MM.1S (cell line): ENCODE results near the gene OGDHL.
"Not testable (repeated sequence)": the region's sequence is repeated elsewhere in the genome, so short reads cannot be mapped to it uniquely, and the experiment has no call there.

Experiments used
- DNase-seq: peaks from one replicate; pipeline ENCODE4 v3.0.0-alpha.2; 2015
- H2AFZ ChIP-seq: fragments of 300-600 bp; sonication (generic); 2 replicates; pipeline ENCODE4 v1.6.0; 2016; ENCODE audit warnings: antibody characterized with exemption, low read length
- H3F3A ChIP-seq: fragments of 300-600 bp; sonication (generic); 2 replicates; pipeline ENCODE4 v1.6.1; 2016; ENCODE audit warnings: mild to moderate bottlenecking, antibody characterized with exemption, low read length, moderate library complexity, mixed read lengths; ENCODE audit not compliant: insufficient read depth
- H3K27ac ChIP-seq: fragments of 300-600 bp; sonication (generic); 2 replicates; pipeline ENCODE4 v1.5.1; 2016; ENCODE audit warnings: mild to moderate bottlenecking, low read length
- H3K27me3 ChIP-seq: fragments of 300-600 bp; sonication (generic); replicated peaks from 2 replicates; pipeline ENCODE4 v1.6.0; 2016; ENCODE audit warnings: low read length; ENCODE audit not compliant: insufficient read depth
- H3K36me3 ChIP-seq: fragments of 300-600 bp; sonication (generic); replicated peaks from 2 replicates; pipeline ENCODE4 v1.6.1; 2016; ENCODE audit warnings: mild to moderate bottlenecking, low read length, mixed read lengths; ENCODE audit not compliant: insufficient read depth
- H3K4me1 ChIP-seq: fragments of 300-600 bp; sonication (generic); 2 replicates; pipeline ENCODE4 v1.6.1; 2016; ENCODE audit warnings: low read length, mixed read lengths
- H3K4me2 ChIP-seq: fragments of 300-600 bp; sonication (generic); 2 replicates; pipeline ENCODE4 v1.6.0; 2016; ENCODE audit warnings: low read depth, low read length
- H3K4me3 ChIP-seq: fragments of 300-600 bp; sonication (generic); 2 replicates; pipeline ENCODE4 v1.5.1; 2016; ENCODE audit warnings: low read length, mixed read lengths
- H3K79me2 ChIP-seq: fragments of 300-600 bp; sonication (generic); 2 replicates; pipeline ENCODE4 v1.6.1; 2016; ENCODE audit warnings: mixed run types, low read length, mixed read lengths
- H3K9ac ChIP-seq: fragments of 300-600 bp; sonication (generic); 2 replicates; pipeline ENCODE4 v1.6.1; 2016; ENCODE audit warnings: low read length, mixed read lengths
- H3K9me2 ChIP-seq: fragments of 300-600 bp; sonication (generic); replicated peaks from 2 replicates; pipeline ENCODE4 v1.6.1; 2016; ENCODE audit warnings: mild to moderate bottlenecking, low read length, mixed read lengths; ENCODE audit not compliant: insufficient read depth
- H3K9me3 ChIP-seq: fragments of 300-600 bp; sonication (generic); replicated peaks from 2 replicates; pipeline ENCODE4 v1.6.1; 2016; ENCODE audit warnings: mild to moderate bottlenecking, low read length, mixed read lengths; ENCODE audit not compliant: insufficient read depth
- H4K20me1 ChIP-seq: fragments of 300-600 bp; sonication (generic); 2 replicates; pipeline ENCODE4 v1.6.1; 2016; ENCODE audit warnings: mild to moderate bottlenecking, low read length, moderate library complexity, mixed read lengths; ENCODE audit not compliant: insufficient read depth
- EZH2 ChIP-seq: fragments of 300-600 bp; sonication (generic); optimal IDR thresholded peaks from 2 replicates; pipeline ENCODE3; 2017; ENCODE audit warnings: low read depth, mild to moderate bottlenecking, antibody characterized with exemption, low read length, mixed read lengths
- EZH2phosphoT487 ChIP-seq: fragments of 300-600 bp; sonication (generic); IDR thresholded peaks from 2 replicates; pipeline ENCODE4 v1.6.1; 2018; ENCODE audit warnings: antibody characterized with exemption, low read length
- TF ChIP-seq, protein P1 (sequence below): fragments of 300-600 bp; sonication (generic); IDR thresholded peaks from 2 replicates; pipeline ENCODE4 v1.5.1; 2016; ENCODE audit warnings: antibody characterized with exemption, low read length, mixed read lengths

The OGDHL gene

DNA sequence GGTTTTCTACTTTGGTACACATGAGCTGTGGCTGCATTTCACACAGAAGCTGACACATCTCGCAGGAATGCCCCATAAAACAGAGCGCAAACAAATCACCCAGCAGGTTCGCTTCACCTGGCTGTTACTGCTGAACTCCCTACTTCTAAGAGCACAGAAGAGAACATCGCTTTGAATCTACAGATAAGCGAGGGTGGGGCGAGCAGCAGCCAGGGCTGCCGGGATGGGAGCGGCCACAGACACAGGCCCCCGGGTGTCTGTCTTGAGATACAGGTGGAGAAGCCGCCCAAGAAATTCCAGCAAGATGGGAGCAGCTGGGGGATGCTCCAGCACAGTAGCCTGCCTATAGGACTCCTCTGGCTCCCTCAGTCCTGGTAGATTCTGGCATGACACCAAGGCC is 27.4 kb downstream of the OGDHL start:
- Histone ChIP-seq H3K27ac (no peak overlapping the region), H3K79me2 (no peaks in the 10 kb centered on the region), H3F3A (no peaks in the 10 kb centered on the region), H3K9me3 (no peaks in the 10 kb centered on the region), H3K36me3 (no peaks in the 10 kb centered on the region), H3K9ac (no peak overlapping the region), H3K4me3 (no peak overlapping the region), H3K27me3 (0 out of 2 replicates have a peak, but pooled peaks cover 4% of the 10 kb centered on the region), H3K9me2 (no peaks in the 10 kb centered on the region), H3K4me2 (no peak overlapping the region), H2AFZ (no peak overlapping the region), H3K4me1 (no peaks in the 10 kb centered on the region), H4K20me1 (no peaks in the 10 kb centered on the region)
- DNase-seq = no peak
- TF ChIP-seq, protein P1, sequence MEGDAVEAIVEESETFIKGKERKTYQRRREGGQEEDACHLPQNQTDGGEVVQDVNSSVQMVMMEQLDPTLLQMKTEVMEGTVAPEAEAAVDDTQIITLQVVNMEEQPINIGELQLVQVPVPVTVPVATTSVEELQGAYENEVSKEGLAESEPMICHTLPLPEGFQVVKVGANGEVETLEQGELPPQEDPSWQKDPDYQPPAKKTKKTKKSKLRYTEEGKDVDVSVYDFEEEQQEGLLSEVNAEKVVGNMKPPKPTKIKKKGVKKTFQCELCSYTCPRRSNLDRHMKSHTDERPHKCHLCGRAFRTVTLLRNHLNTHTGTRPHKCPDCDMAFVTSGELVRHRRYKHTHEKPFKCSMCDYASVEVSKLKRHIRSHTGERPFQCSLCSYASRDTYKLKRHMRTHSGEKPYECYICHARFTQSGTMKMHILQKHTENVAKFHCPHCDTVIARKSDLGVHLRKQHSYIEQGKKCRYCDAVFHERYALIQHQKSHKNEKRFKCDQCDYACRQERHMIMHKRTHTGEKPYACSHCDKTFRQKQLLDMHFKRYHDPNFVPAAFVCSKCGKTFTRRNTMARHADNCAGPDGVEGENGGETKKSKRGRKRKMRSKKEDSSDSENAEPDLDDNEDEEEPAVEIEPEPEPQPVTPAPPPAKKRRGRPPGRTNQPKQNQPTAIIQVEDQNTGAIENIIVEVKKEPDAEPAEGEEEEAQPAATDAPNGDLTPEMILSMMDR = no peak
- TF ChIP-seq EZH2phosphoT487 (no peak), EZH2 (no peak)

DNA sequence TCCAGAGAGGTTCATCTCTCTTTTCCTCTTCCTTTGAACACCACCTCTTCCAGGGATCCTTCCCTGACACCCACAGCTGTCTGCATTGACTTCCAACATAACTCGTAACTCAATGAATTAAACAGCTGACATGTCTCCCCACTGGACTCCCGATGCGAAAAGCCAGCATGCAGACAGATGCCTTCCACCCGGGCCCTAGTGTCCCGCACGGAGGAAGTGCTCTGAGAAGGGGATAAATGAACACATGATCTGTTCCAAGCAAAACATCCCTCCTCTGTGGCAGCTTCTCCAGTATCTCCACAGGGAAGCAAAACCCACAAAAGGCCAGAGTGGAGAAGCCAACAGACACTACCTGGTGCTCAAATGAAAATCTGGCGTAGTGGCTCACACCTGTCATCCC is 28.3 kb downstream of the OGDHL start:
- Histone ChIP-seq H4K20me1 (no peaks in the 10 kb centered on the region), H3K36me3 (no peaks in the 10 kb centered on the region)

DNA sequence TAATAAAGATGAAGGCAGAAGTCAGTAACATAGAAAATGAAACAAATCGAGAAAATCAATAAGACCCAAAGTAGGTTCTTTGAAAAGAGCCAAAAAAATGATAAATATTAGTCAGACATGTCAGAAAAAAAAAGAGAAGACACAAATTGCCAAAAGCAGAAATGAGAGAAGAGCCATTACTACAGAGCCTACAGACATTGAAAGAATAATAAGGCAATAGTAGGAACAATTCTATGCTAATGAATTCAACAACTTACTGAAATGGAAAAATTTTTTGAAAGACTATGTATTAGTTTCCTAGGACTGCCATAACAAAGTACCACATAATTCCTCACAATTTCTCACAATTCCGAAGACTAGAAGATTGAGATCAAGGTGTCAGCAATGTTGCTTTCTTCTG is 35.5 kb downstream of the OGDHL start:
- no peak overlapping the region for H3K9ac ChIP-seq
- H3K4me1 ChIP-seq = no peaks in the 10 kb centered on the region
- H2AFZ ChIP-seq = no peak overlapping the region
- no peak for DNase-seq
- H3K79me2 ChIP-seq = no peaks in the 10 kb centered on the region
- H4K20me1 ChIP-seq = no peaks in the 10 kb centered on the region
- no peaks in the 10 kb centered on the region for H3K27me3 ChIP-seq
- no peaks in the 10 kb centered on the region for H3K36me3 ChIP-seq
- no peaks in the 10 kb centered on the region for H3K9me2 ChIP-seq
- H3K27ac ChIP-seq = no peak overlapping the region
- H3F3A ChIP-seq = no peaks in the 10 kb centered on the region
- TF ChIP-seq, protein P1 = no peak
- TF ChIP-seq EZH2phosphoT487 = no peak
- TF ChIP-seq EZH2 = no peak
- H3K9me3 ChIP-seq = no peaks in the 10 kb centered on the region
- H3K4me2 ChIP-seq = no peak overlapping the region
- no peak overlapping the region for H3K4me3 ChIP-seq

More for the DNA sequence above, 28.3 kb downstream of the OGDHL start:
- H3K27ac ChIP-seq = no peak overlapping the region
- no peaks in the 10 kb centered on the region for H3K4me1 ChIP-seq
- H3K4me3 ChIP-seq = no peak overlapping the region
- H3K9me2 ChIP-seq = no peaks in the 10 kb centered on the region
- no peaks in the 10 kb centered on the region for H3K79me2 ChIP-seq
- no peak overlapping the region for H3K4me2 ChIP-seq
- H3K9me3 ChIP-seq = no peaks in the 10 kb centered on the region
- H3K9ac ChIP-seq = no peak overlapping the region
- no peak overlapping the region for H2AFZ ChIP-seq
- no peaks in the 10 kb centered on the region for H3F3A ChIP-seq
- 0 out of 2 replicates have a peak, but pooled peaks cover 2% of the 10 kb centered on the region for H3K27me3 ChIP-seq
- no peak for DNase-seq
- TF ChIP-seq EZH2 = no peak
- TF ChIP-seq EZH2phosphoT487 = no peak
- TF ChIP-seq, protein P1 = no peak

DNA sequence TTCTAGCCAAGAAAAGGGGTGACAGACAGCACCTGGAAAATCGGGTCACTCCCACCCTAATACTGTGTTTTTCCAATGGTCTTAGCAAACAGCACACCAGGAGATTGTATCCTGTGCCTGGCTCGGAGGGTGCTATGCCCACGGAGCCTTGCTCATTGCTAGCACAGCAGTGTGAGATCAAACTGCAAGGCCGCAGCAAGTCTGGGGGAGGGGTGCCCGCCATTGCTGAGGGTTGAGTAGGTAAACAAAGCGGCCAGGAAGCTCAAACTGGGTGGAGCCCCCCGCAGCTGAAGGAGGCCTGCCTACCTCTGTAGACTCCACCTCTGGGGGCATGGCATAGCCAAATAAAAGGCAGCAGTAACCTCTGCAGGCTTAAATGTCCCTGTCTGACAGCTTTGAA is 47.0 kb downstream of the OGDHL start:
- not testable (repeated sequence) for H3K9me3 ChIP-seq, H3F3A ChIP-seq, H4K20me1 ChIP-seq, H3K27me3 ChIP-seq, H3K27ac ChIP-seq, H3K36me3 ChIP-seq, H2AFZ ChIP-seq, H3K9ac ChIP-seq, H3K4me3 ChIP-seq, DNase-seq, H3K79me2 ChIP-seq, H3K9me2 ChIP-seq, H3K4me2 ChIP-seq, H3K4me1 ChIP-seq
